HAP-1 (cell line): ENCODE data around the gene ACSM3.

Source experiments
- DNase-seq, 2 experiments: peaks; one replicate each; pipeline ENCODE4 v3.0.0-alpha.2; 2016 to 2020; ENCODE audit warnings: low spot score in 2 of 2
- H3K27me3 ChIP-seq: fragments of 250-450 bp; sonication (Bioruptor Pico); 2 replicates; pipeline ENCODE4 v1.5.1; 2020; ENCODE audit warnings: low read depth, mild to moderate bottlenecking, moderate library complexity
- H3K36me3 ChIP-seq: fragments of 250-450 bp; sonication (Bioruptor Pico); replicated peaks from 2 replicates; pipeline ENCODE4 v1.5.1; 2020; ENCODE audit warnings: mild to moderate bottlenecking
- H3K4me1 ChIP-seq: fragments of 250-450 bp; sonication (Bioruptor Pico); 2 replicates; pipeline ENCODE4 v1.5.1; 2020; ENCODE audit warnings: mild to moderate bottlenecking
- H3K4me3 ChIP-seq: fragments of 250-450 bp; sonication (Bioruptor Pico); 2 replicates; pipeline ENCODE4 v1.5.1; 2020; ENCODE audit warnings: mild to moderate bottlenecking, moderate library complexity
- H3K9me3 ChIP-seq: fragments of 250-450 bp; sonication (Bioruptor Pico); 2 replicates; pipeline ENCODE4 v1.5.1; 2020; ENCODE audit warnings: mild to moderate bottlenecking, moderate library complexity
- in situ Hi-C: fragments of 300-500 bp; cut with MboI; formaldehyde crosslinking; loops from 3 replicates; pipeline ENCODE4 v1.14.3; 2020; ENCODE audit warnings: low sequenced_read_pairs, inconsistent platforms, mixed read lengths

The ACSM3 gene

DNA sequence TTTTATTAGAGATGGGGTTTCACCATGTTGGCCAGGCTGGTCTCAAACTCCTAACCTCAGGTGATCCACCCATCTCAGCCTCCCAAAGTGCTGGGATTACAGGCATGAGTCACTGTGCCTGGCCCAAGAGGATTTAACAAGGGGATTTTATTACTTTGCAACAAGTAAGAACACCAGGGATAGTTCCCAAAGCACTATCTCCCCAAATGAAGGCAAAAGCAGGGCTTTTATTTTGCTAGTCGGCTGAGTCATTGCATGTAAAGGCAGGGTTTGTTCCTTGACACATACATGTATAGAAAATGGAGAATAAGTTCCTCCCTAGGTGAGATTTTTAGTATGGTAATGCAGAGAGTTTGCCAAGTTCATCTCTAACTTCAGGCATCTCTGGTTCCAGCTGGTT, 66.6 kb downstream of the ACSM3 start:
- no peak for DNase-seq
- in situ Hi-C loops: no loop called here

DNA sequence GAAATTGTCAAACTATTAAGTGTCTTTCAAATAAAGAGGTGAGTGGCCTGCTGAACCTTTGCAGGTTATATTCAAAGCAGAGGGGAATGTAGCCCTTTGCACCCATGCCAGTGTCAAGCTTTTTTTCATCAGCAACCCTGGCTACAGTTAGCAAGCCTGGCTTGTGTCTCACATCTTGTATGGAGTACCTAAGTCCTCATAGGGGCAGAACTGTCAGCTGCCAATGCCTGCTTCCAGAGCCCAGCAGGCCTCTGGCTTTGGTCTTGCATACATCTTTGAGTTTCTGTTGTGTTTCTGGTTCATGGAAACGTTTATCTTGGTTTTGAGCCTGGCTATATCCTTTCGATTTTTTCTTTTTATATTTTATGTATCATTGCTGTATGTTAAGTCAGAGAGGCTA, 69.3 kb downstream of the ACSM3 start:
- no peak overlapping the region for H3K4me3 ChIP-seq
- in situ Hi-C loops: no loop called here
- H3K4me1 ChIP-seq: peaks cover 8% of the 10 kb centered on the region
- H3K36me3 ChIP-seq: peaks cover 42% of the 10 kb centered on the region
- no peaks in the 10 kb centered on the region for H3K9me3 ChIP-seq
- H3K27me3 ChIP-seq: no peaks in the 10 kb centered on the region
- no peak for DNase-seq

More for the DNA sequence above, 66.6 kb downstream of the ACSM3 start:
- Histone ChIP-seq H3K4me1 (peaks cover 8% of the 10 kb centered on the region), H3K36me3 (peaks cover 46% of the 10 kb centered on the region), H3K27me3 (no peaks in the 10 kb centered on the region), H3K4me3 (no peak overlapping the region), H3K9me3 (no peaks in the 10 kb centered on the region)

DNA sequence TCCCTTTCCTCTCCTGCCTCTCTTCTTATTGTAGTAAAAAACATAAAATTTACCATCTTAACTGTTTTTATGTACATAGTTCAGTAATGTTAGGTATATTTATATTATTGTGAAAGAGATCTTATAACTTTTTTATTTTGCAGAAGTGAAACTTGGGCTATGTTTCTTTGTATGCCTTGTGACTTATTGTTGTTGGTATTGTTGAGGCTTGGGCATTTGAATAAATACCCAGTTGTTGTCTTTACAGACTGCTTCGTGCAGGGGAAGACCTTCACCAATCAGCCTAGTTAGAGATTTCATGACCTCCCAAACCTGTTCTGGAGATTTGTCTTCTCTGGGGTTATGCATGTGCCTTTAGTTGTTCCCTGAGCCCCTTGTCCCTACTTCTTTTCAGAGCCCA, 74.4 kb downstream of the ACSM3 start:
- H3K27me3 ChIP-seq: no peaks in the 10 kb centered on the region
- H3K9me3 ChIP-seq: no peaks in the 10 kb centered on the region
- H3K4me1 ChIP-seq: peaks cover 10% of the 10 kb centered on the region
- no peak overlapping the region for H3K4me3 ChIP-seq
- in situ Hi-C loops: no loop called here
- DNase-seq: no peak
- peaks cover 41% of the 10 kb centered on the region for H3K36me3 ChIP-seq

DNA sequence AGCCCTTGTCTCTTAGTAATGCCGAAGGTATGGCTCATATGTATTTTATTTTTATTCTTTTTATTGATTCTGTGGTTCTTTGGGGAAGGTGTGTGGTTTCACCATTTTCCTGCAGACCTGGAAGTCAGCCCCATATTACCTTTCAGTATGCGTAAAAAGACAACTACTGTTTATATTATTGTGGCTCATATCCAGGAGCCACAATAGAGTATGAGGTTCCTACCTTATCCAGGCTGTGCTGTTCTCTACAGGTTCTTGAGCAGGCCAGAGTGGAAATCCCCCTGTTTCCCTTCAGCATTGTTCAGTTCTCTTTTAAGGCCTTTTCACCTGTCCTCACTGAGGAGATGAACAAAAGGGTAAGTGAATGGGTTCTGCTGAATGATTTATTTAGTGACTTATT, 75.7 kb downstream of the ACSM3 start:
- no peaks in the 10 kb centered on the region for H3K27me3 ChIP-seq
- no peak for DNase-seq
- H3K9me3 ChIP-seq: no peaks in the 10 kb centered on the region
- peaks cover 10% of the 10 kb centered on the region for H3K4me1 ChIP-seq
- no peak overlapping the region for H3K4me3 ChIP-seq
- peaks cover 30% of the 10 kb centered on the region for H3K36me3 ChIP-seq
- in situ Hi-C loops: no loop called here

DNA sequence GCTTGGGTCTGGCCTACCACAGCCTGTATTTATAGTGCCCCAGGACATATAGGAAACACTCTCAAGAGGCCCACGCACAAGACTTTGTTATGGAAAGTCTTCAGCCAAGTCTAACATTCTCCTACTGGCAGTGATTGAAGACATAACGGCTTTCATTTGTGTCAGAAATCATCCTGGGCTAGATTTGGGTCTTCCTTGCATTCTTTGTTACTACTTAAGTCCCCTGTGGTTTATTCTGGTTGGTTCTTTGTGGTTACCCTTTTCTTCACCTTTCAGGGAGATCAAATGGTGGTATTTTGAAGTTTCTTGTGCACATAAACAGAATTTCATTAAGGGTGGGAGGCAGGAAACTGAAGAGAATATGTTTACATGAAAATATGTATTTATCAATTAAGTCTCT, 80.2 kb downstream of the ACSM3 start:
- peaks cover 18% of the 10 kb centered on the region for H3K36me3 ChIP-seq
- in situ Hi-C loops: no loop called here
- no peak for DNase-seq
- no peaks in the 10 kb centered on the region for H3K9me3 ChIP-seq
- H3K4me3 ChIP-seq: no peak overlapping the region
- peaks cover 10% of the 10 kb centered on the region for H3K4me1 ChIP-seq
- H3K27me3 ChIP-seq: no peaks in the 10 kb centered on the region

DNA sequence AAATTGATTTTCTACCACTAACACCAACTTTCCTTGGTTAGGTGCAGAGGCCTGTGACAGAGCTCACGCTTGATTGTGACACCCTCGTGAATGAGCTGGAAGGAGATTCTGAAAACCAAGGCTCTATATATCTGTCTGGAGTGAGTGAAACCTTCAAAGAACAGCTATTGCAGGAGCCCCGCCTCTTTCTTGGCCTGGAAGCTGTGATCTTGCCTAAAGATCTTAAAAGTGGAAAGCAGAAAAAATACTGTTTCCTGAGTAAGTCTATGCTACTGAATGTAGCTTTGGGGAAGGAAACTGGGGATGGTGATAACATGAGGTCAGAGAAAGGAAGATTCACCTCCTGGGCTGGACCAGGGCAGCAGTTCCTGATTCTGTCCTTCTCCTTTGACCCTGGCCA, 80.8 kb downstream of the ACSM3 start:
- DNase-seq: no peak
- in situ Hi-C loops: no loop called here
- H3K36me3 ChIP-seq: peaks cover 18% of the 10 kb centered on the region

DNA sequence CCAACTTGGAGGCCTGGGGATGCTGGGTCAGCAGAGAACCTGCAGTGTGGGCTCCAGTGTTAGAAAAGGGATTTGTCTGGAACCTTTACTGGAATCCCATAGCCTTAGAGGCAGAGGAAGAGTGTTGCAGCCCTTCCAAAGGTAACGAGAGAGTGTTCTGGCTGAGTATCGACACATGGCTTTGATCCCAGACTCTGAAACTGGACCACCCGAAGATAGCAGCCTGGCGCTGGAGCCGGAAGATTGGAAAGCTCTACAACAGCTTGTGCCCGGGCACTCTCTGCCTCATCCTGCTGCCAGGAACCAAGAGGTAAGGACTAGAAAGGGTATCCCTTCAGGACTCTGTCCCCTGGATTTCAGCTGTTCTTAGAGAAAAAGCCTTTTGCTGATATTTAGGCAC, 82.2 kb downstream of the ACSM3 start:
- DNase-seq: no peak
- in situ Hi-C loops: loop anchor here (5.0 kb wide), 1 partner anchor 236 kb away; no protein-coding TSS in a partner anchor
- no peak overlapping the region for H3K4me3 ChIP-seq
- peaks cover 17% of the 10 kb centered on the region for H3K36me3 ChIP-seq
- H3K4me1 ChIP-seq: peaks cover 6% of the 10 kb centered on the region
- H3K27me3 ChIP-seq: no peaks in the 10 kb centered on the region
- H3K9me3 ChIP-seq: no peaks in the 10 kb centered on the region

More for the DNA sequence above, 80.8 kb downstream of the ACSM3 start:
- H3K4me3 ChIP-seq: no peak overlapping the region
- peaks cover 10% of the 10 kb centered on the region for H3K4me1 ChIP-seq
- H3K27me3 ChIP-seq: no peaks in the 10 kb centered on the region
- no peaks in the 10 kb centered on the region for H3K9me3 ChIP-seq

DNA sequence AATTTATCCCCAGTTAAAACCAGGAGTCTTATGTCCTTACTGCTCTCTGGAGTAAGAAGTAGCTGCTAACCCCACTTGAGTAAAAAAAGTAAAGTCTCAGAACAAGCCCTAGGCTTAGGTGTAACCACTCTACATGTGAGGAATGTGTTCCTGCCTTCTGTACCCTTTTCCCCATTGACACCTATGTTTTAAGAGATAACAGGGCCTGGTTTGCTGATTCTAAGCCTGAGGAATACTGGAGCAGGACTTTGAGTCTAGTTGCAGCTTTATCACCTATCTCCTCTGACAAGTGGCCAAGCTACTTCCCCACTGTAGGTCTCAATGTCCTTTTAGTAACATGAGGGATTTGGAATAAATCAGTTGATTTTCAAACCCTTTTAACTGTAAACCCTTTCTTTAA, 82.7 kb downstream of the ACSM3 start:
- Histone ChIP-seq H3K4me1 (peaks cover 1% of the 10 kb centered on the region; the same call in 1 of the 2 replicates), H3K4me3 (no peak overlapping the region), H3K9me3 (no peaks in the 10 kb centered on the region), H3K27me3 (no peaks in the 10 kb centered on the region), H3K36me3 (peaks cover 14% of the 10 kb centered on the region)
- no peak for DNase-seq
- in situ Hi-C loops: loop anchor here (5.0 kb wide), 1 partner anchor 236 kb away; no protein-coding TSS in a partner anchor
